HG03045 (cell line): ENCODE data around the gene ESF1.

Experiments
- ATAC-seq: cut with Tn5 transposase; IDR thresholded peaks from one replicate; pipeline ENCODE4 v1.9.1; 2021; ENCODE audit warnings: mild to moderate bottlenecking, moderate library complexity; ENCODE audit not compliant: unreplicated experiment

The ESF1 gene

DNA sequence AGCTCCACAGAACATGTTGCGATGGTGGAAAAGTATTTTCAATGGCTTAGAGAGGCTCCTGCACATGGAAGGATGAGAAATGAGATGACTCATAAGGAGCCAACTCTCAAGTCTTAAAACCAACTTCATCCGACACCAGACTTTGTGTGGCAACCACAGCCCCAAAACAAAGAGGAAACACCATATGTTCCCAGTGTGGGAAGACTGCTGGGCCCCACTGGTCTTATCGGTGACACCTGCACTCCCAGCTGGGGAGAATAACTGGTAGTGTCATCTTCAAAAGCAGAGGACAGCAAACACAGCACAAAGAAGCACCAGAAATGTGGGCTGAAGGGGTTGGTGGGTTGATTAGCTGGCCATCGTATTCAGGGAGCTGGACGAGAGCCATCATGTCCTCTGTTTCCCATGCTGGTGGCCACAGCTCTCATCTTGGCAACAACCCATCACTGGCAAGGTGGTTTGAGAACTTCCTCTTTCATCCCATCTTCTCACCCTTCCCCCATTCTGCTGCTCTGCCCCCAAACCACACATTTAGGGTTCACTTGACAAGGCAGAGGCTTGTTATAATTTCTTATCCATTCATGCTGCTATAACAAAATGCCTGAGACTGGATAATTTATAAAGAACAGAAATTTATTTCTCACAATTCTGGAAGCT, 100.0 kb downstream of the ESF1 start:
- ATAC-seq = peak; percentile 78

DNA sequence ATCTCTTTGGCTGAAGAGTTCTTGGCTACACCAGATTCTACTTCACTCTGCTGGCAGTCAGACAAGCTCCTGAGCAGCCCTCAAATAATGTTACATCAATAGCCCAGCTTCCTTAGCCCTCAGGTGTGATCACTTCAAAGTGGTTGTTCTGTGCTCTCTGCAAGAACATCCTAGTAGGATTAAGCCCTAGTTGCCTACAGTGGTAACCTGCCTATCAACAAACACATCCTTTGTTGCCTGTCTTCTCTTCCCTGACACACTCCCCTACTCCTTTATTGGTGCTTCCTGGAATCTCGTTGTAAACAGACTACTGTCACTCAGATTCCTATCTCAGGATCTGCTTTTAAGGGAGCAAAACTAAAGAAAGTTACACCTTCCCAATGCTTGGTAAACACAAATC, 100.9 kb downstream of the ESF1 start:
- ATAC-seq = no peak

DNA sequence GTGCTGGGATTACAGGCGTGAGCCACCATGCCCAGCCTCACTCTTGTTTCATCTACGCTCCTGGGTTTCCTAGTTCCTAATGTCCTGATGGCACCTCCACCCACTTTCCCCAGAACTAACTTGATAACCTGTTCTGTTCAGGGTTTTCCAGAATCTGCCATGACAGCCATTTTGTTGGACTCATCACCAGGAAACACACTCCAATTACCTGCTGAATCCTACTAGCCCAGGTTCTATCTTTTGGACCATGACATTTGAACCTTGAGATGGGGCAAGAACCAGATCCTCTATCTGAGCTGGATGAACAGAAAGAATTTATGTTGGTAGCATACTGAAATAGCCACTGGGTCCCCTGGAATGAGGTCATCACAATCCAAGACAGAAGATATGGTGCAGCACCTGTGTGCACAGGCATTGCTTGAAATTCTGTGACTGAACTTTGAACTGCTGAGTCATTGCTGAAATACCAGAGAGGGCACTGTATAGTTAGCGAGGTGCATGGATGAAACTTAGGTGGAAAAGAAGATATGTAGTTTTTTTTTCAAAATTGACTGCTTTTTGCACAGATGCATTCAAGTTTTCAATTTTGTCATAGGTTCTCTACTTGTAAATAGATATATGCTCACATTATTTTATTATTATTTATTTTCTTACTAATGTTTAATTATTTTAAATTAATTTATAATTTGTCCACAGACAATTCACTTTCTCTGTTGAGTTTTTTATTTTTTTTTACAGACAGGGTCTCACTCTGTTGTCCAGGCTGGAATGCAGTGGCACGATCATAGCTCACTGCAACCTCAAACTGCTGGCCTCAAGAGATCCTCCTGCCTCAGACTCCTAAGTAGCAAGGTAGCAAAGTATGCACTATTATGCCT, 103.2 kb downstream of the ESF1 start:
- ATAC-seq = peak; percentile 79

DNA sequence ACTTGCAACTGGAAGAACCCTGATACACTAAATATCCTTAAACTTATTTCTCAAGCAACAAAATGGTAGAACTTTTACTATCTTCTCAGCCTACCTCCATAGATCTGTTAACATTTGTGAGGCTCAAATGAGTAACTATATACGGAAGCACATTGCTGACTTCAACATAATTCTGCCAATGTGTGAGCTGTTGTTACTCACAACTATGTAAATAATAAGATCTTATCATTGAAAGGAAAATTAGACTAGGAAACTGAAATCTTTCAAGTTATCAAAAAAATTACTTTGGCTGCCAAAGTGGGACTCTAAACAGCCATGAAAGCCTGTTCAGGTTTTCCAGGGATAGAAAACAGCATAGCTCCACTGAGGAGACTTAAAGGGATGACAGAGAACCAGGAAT, 105.8 kb downstream of the ESF1 start:
- ATAC-seq = no peak

DNA sequence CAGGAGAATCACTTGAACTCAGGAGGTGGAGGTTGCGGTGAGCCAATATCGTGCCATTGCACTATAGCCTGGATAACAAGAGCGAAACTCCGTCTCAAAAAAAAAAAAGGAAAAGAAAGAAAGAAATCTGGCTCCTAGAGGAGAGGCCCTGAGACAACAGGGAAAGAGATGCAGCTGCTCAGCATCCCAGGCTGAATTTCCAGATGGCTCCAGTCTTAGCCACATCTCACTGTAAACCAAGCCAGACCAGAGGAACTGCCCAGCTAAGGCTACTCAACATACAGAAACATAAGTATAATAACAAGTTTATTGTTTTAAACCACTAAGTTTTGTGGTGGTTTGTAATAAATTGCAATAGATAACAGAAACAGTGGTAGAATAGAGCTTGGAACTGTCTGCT, 107.5 kb downstream of the ESF1 start:
- ATAC-seq = no peak

DNA sequence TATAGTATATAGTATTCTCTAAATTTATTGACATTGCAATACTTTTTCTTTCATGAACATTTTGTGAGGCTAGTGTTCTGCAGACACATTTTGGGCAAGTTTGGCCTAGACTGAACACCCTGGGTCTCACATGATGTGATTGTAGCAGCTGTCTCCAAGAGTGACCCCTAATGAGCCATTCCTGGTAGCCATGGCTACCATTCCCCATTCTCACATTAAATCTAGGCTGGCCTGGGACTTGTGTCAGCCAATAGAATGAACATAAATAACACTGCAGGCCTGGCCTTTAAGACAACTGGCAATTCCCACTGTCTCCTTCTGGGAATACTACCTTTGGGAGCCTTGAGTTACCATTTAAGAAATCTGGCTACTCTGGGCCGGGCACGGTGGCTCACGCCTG, 108.0 kb downstream of the ESF1 start:
- ATAC-seq = no peak

DNA sequence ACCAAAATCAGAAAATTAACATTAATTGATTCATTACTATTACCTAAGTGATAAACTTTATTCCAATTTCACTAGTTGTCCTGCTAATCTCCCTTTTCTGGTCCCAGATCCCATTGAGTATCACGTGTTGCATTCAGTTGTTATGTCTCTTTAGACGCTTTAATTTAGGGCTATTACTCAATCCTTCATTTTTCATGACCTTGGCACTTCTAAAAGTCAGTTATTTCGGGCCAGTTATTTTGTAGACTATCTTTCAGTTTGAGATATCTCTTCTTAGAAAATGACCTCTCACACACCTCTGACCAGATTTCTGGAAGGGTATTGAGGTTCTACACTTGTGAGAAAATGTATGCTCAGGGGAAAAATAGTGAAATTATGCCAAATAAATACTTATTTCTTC, 112.0 kb downstream of the ESF1 start:
- no peak for ATAC-seq

DNA sequence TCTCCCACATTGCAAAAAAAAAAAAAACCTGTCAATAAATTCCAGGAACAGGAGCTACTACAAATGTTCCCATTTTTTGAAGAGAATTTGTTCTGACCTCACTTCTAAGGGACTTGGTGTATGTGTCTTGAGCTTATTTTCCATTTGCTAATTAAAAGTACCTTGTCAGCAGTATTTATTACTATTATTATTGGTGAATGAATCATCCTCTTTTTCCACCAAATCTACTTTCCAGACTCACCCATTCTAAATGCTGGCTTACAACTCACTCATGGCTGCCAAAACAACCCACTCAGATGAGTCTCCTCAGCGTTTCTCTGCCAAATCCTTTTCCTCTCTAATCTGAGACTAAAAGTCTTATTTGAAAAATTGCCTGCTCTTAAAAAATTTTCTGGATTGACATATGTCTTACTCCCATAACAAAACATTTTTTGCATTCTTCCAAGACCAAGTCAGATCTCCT, 112.8 kb downstream of the ESF1 start:
- ATAC-seq = no peak

DNA sequence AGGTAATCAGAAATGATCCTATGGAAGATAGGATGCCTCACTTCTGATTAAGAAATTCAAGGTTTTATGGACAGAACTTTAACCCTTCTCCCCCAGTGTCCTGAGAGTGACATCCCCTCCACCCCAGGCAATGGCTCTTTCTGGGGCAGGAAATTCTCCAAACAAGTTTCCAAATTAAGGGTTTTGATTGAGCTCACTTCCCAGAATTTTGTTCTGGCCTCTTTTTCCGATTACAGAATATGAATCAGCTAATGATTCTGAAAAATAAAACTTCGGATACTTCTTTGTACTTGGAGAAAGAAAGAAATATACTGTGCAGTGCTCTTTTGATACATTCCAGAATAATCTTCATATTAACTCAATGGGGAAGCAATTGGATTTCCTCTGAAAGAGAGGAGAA, 113.2 kb downstream of the ESF1 start:
- ATAC-seq = no peak

DNA sequence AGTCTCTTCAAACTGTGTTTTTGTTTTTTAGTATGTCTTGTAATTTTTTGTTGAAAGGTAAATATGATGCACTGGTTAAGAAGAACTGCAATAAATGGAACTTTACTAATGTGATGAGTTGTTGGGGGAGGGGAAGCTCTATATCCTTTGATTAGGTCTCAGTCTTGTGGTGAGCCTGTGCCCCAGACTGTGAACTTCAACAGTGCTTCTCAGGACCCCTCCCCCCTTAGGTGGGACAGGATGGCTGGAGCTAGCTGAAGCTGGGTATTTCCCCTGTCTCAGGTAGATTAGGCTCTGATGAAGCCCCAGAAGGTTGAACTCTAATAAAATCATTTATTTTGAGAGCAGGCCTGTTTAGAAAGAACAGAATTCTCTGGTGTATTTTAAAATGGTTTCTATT, 114.6 kb downstream of the ESF1 start:
- ATAC-seq = no peak

DNA sequence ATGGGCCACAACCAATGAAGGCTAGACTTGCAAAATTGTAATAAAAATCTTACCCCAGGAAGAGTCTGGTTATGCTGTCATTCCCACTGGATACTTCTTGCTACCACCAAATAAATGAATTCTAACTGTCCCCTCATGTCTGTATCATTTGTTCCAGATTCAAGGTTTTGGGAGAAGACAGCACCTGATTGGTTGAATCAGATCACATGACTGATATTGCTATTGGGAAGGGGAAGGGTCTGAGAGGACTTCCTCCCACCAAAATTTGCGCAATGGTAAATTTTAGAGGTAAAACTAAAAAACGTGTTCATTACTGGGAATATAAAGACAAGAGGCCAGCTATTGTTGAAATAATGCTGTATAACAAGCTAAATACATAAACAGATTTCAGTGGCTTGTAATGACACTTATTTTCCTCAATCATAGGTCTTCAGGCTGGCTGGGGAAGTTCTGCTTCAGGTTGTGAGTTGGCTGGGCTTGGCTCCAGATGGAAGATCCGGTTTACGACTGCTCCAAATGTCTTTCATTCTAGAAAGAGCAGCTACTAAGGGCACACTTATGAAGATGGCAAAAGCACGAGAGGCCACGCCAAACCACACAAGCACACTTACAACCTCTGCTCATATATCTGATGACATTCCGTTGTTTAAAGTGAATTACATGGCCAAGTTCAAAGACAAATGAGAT, 118.9 kb downstream of the ESF1 start:
- no peak for ATAC-seq
